Measurements from ENCODE around the gene MEF2C. TPM values are rescaled to one million over a fixed set of nuclear protein-coding genes. Genes with fewer than 3 reads are reported as not detected.

Gene MEF2C
- polyA plus RNA-seq, 3 donors = 32.0 to 89.3 (median 88.3) TPM

DNA sequence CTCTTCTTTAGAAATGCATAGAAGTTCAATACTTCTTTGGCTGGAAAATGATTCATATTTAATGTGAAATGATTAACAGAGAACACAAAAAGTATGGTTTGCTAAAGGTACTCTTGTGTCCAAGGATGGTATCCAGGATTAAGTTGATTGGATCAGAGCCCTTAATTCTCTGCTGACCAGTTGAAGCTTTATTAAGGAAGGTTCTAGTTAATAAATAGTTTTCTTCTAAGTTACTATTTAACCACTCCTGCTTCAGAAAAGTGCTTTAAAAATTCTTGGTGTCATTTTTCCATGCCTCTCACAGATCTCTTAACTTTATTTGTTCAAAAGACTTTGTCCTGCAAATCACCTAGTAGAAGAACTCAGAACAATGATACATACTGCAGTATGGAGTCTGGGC is 134.3 kb downstream of the MEF2C start:
- Mint-ChIP-seq H3K36me3 (peaks cover 71 to 87% of the 10 kb centered on the region in 2 donors), H3K9me3 (peaks cover 0 to 2% (median 0%) of the 10 kb centered on the region in 7 donors), H3K27me3 (ENCODE audit: low read depth in 3 of 3) (no peaks in the 10 kb centered on the region), H3K4me3 (no peak overlapping the region), H3K4me1 (no peaks in the 10 kb centered on the region), H3K27ac (peak overlapping the region in 1 of 7 donors; percentile 16)
- Histone ChIP-seq H3K4me2 (replicated peaks; ENCODE audit: extremely low read depth, low read length, poor library complexity, severe bottlenecking) (no peak overlapping the region), H3K9me3 (replicated peaks in 1 of 2; ENCODE audit: control insufficient read depth in 1 of 2, insufficient read depth in 1 of 2, low read length in 2 of 2) (no peaks in the 10 kb centered on the region), H3K79me2 (ENCODE audit: insufficient read depth, low read length) (no peaks in the 10 kb centered on the region), H3K36me3 (replicated peaks in 1 of 2; ENCODE audit: control insufficient read depth in 1 of 2, insufficient read depth in 2 of 2, low read length in 2 of 2) (peaks cover 70 to 94% of the 10 kb centered on the region in 2 donors), H3K4me3 (replicated peaks in 1 of 3; ENCODE audit: low read depth in 2 of 3, low read length in 3 of 3) (no peak overlapping the region), H4K20me1 (ENCODE audit: insufficient read depth, low read length) (no peaks in the 10 kb centered on the region), H3K27me3 (ENCODE audit: control insufficient read depth in 2 of 2, insufficient read depth in 2 of 2, low read length in 2 of 2) (no peaks in the 10 kb centered on the region), H3K9ac (ENCODE audit: insufficient read depth, low read length, poor library complexity, severe bottlenecking) (no peak overlapping the region), H3K27ac (ENCODE audit: low read depth in 1 of 2, low read length in 2 of 2) (no peak overlapping the region), H2AFZ (ENCODE audit: insufficient read depth, low read depth, low read length, poor library complexity, severe bottlenecking) (no peak overlapping the region), H3K4me1 (ENCODE audit: control insufficient read depth in 1 of 2, insufficient read depth in 2 of 2, low read length in 2 of 2) (no peaks in the 10 kb centered on the region)
- intact Hi-C loops (cut with micrococcal nuclease) = no loop called here
- DNase-seq = no peak
- TF ChIP-seq CTCF (IDR thresholded peaks at IDR 0.05) = no peak

GRCh38 chr5:88746438-88746882 is 136.5 kb downstream of the MEF2C start:
- no peak overlapping the region for H3K4me2 ChIP-seq (replicated peaks; ENCODE audit: extremely low read depth, low read length, poor library complexity, severe bottlenecking)
- intact Hi-C loops (cut with micrococcal nuclease) = no loop called here
- H3K4me1 ChIP-seq (ENCODE audit: control insufficient read depth in 1 of 2, insufficient read depth in 2 of 2, low read length in 2 of 2) = no peaks in the 10 kb centered on the region
- no peaks in the 10 kb centered on the region for H3K27me3 ChIP-seq (ENCODE audit: control insufficient read depth in 2 of 2, insufficient read depth in 2 of 2, low read length in 2 of 2)
- Mint-ChIP-seq H3K4me3 (no peak overlapping the region), H3K36me3 (peaks cover 66 to 77% of the 10 kb centered on the region in 2 donors), H3K27me3 (ENCODE audit: low read depth in 3 of 3) (no peaks in the 10 kb centered on the region), H3K9me3 (peaks cover 0 to 2% (median 0%) of the 10 kb centered on the region in 7 donors), H3K27ac (peak overlapping the region in 1 of 7 donors; percentile 66), H3K4me1 (no peaks in the 10 kb centered on the region)
- H3K9me3 ChIP-seq (replicated peaks in 1 of 2; ENCODE audit: control insufficient read depth in 1 of 2, insufficient read depth in 1 of 2, low read length in 2 of 2) = no peaks in the 10 kb centered on the region
- no peak overlapping the region for H3K27ac ChIP-seq (ENCODE audit: low read depth in 1 of 2, low read length in 2 of 2)
- no peak for DNase-seq
- no peak overlapping the region for H3K4me3 ChIP-seq (replicated peaks in 1 of 3; ENCODE audit: low read depth in 2 of 3, low read length in 3 of 3)
- no peaks in the 10 kb centered on the region for H4K20me1 ChIP-seq (ENCODE audit: insufficient read depth, low read length)
- 100% methylated on average over 2 of the region's 3 CpGs for WGBS (ENCODE audit: insufficient coverage)
- TF ChIP-seq CTCF (IDR thresholded peaks at IDR 0.05) = no peak
- no peak overlapping the region for H3K9ac ChIP-seq (ENCODE audit: insufficient read depth, low read length, poor library complexity, severe bottlenecking)
- no peak overlapping the region for H2AFZ ChIP-seq (ENCODE audit: insufficient read depth, low read depth, low read length, poor library complexity, severe bottlenecking)
- peaks cover 73 to 87% of the 10 kb centered on the region in 2 donors for H3K36me3 ChIP-seq (replicated peaks in 1 of 2; ENCODE audit: control insufficient read depth in 1 of 2, insufficient read depth in 2 of 2, low read length in 2 of 2)
- H3K79me2 ChIP-seq (ENCODE audit: insufficient read depth, low read length) = no peaks in the 10 kb centered on the region

All from CD14-positive monocyte (primary cell).